ENCODE results near the gene ADARB1. TPM values are rescaled to one million over a fixed set of nuclear protein-coding genes. Genes with fewer than 3 reads are reported as not detected.

The ADARB1 gene
- total RNA-seq, 4 donors from 2014 or later, result 18.2 to 57.6 (median 32.0) TPM

- WGBS, 2 donors, result 69 to 71% methylated on average over 3 of the region's 3 CpGs
- no peak for TF ChIP-seq EP300 (IDR thresholded peaks at IDR 0.05)
- no peak for TF ChIP-seq POLR2A (IDR thresholded peaks at IDR 0.05)
- no peak for TF ChIP-seq CTCF (IDR thresholded peaks at IDR 0.05)
- H3K27me3 ChIP-seq, result peaks cover 0 to 22% of the 10 kb centered on the region in 2 donors
- H3K9me3 ChIP-seq, result no peaks in the 10 kb centered on the region
- no peaks in the 10 kb centered on the region for H3K36me3 ChIP-seq
- H3K27ac ChIP-seq, result no peak overlapping the region
- H3K4me1 ChIP-seq, result peaks cover 0 to 12% (median 2%) of the 10 kb centered on the region in 4 donors
- H3K4me3 ChIP-seq, result no peak overlapping the region
- no peak for DNase-seq (ENCODE audit: low spot score in 2 of 2)
Observed at GRCh38 chr21:45231705-45232104, 157.3 kb downstream of the ADARB1 start.

- TF ChIP-seq CTCF (IDR thresholded peaks at IDR 0.05) (no peak), POLR2A (IDR thresholded peaks at IDR 0.05) (no peak), EP300 (IDR thresholded peaks at IDR 0.05) (no peak)
- H3K4me1 ChIP-seq, result no peaks in the 10 kb centered on the region
- H3K27me3 ChIP-seq, result peaks cover 0 to 26% of the 10 kb centered on the region in 2 donors
- DNase-seq (ENCODE audit: low spot score in 2 of 2), result no peak
- no peaks in the 10 kb centered on the region for H3K36me3 ChIP-seq
- H3K4me3 ChIP-seq, result no peak overlapping the region
- 79 to 82% methylated on average over 28 of the region's 28 CpGs for WGBS, 2 donors
- H3K9me3 ChIP-seq, result no peaks in the 10 kb centered on the region
- no peak overlapping the region for H3K27ac ChIP-seq
Observed at GRCh38 chr21:45234127-45234526, 159.7 kb downstream of the ADARB1 start.

GRCh38 chr21:45234965-45235364, 160.6 kb downstream of the ADARB1 start:
- DNase-seq (ENCODE audit: low spot score in 2 of 2), result no peak
- TF ChIP-seq CTCF (IDR thresholded peaks at IDR 0.05) (no peak), POLR2A (IDR thresholded peaks at IDR 0.05) (no peak), EP300 (IDR thresholded peaks at IDR 0.05) (no peak)
- WGBS, 2 donors, result 54 to 64% methylated on average over 5 to 8 of the region's 8 CpGs

GRCh38 chr21:45235488-45235887, 161.1 kb downstream of the ADARB1 start:
- Histone ChIP-seq H3K27ac (no peak overlapping the region), H3K4me3 (no peak overlapping the region), H3K9me3 (peaks cover 0 to under 1% (median 0%) of the 10 kb centered on the region in 4 donors), H3K27me3 (peaks cover 0 to 26% of the 10 kb centered on the region in 2 donors), H3K36me3 (no peaks in the 10 kb centered on the region), H3K4me1 (no peaks in the 10 kb centered on the region)
- DNase-seq (ENCODE audit: low spot score in 2 of 2), result no peak
- WGBS, 2 donors, result 85 to 88% methylated on average over 6 of the region's 6 CpGs
- TF ChIP-seq CTCF (IDR thresholded peaks at IDR 0.05), result no peak
- no peak for TF ChIP-seq POLR2A (IDR thresholded peaks at IDR 0.05)
- no peak for TF ChIP-seq EP300 (IDR thresholded peaks at IDR 0.05)

More at GRCh38 chr21:45234965-45235364, 160.6 kb downstream of the ADARB1 start:
- H3K4me1 ChIP-seq, result no peaks in the 10 kb centered on the region
- no peak overlapping the region for H3K27ac ChIP-seq
- peaks cover 0 to 26% of the 10 kb centered on the region in 2 donors for H3K27me3 ChIP-seq
- H3K4me3 ChIP-seq, result no peak overlapping the region
- H3K9me3 ChIP-seq, result no peaks in the 10 kb centered on the region
- no peaks in the 10 kb centered on the region for H3K36me3 ChIP-seq

- 61 to 75% methylated on average over 2 of the region's 2 CpGs for WGBS, 2 donors
- TF ChIP-seq EP300 (IDR thresholded peaks at IDR 0.05) (no peak), POLR2A (IDR thresholded peaks at IDR 0.05) (no peak), CTCF (IDR thresholded peaks at IDR 0.05) (no peak)
- no peaks in the 10 kb centered on the region for H3K4me1 ChIP-seq
- H3K27me3 ChIP-seq, result peaks cover 0 to 26% of the 10 kb centered on the region in 2 donors
- H3K27ac ChIP-seq, result no peak overlapping the region
- peaks cover 0 to 10% (median 1%) of the 10 kb centered on the region in 4 donors for H3K9me3 ChIP-seq
- no peaks in the 10 kb centered on the region for H3K36me3 ChIP-seq
- no peak for DNase-seq (ENCODE audit: low spot score in 2 of 2)
- no peak overlapping the region for H3K4me3 ChIP-seq
Observed at GRCh38 chr21:45236481-45236880, 162.1 kb downstream of the ADARB1 start.

All from tibial nerve (tissue), 4 donors.